H1 (cell line): Measurements from ENCODE around the gene TPPP3. TPM values are rescaled to one million over a fixed set of nuclear protein-coding genes. Genes with fewer than 3 reads are reported as not detected.

Experiments
- CHD1 ChIP-seq: IDR thresholded peaks from 2 replicates; pipeline ENCODE4 v1.6.1; 2012; ENCODE audit warnings: low read depth, low read length, improper control_type of control experiment
- GABPA ChIP-seq: IDR thresholded peaks from 2 replicates; pipeline ENCODE4 v1.6.1; 2011; ENCODE audit warnings: mild to moderate bottlenecking, low read length, moderate library complexity, borderline replicate concordance; ENCODE audit not compliant: insufficient read depth
- JUN ChIP-seq: IDR thresholded peaks from 2 replicates; pipeline ENCODE4 v1.6.1; 2011; ENCODE audit warnings: low read depth, mild to moderate bottlenecking, improper control_type of control experiment, low read length
- MAFK ChIP-seq: IDR thresholded peaks from 2 replicates; pipeline ENCODE4 v1.6.1; 2012; ENCODE audit warnings: low read depth, mild to moderate bottlenecking, improper control_type of control experiment, low read length
- RXRA ChIP-seq: IDR thresholded peaks from 2 replicates; pipeline ENCODE4 v1.6.1; 2011; ENCODE audit warnings: low read depth, mild to moderate bottlenecking, low read length, moderate library complexity; ENCODE audit not compliant: insufficient read depth
- SIN3A ChIP-seq, 2 experiments: IDR thresholded peaks in 1 of 2; conservative IDR thresholded peaks in 1 of 2; 2 replicates each; pipeline ENCODE4 v1.6.1; 2011 to 2012; ENCODE audit warnings: low read length in 2 of 2, improper control_type of control experiment in 1 of 2, low read depth in 1 of 2, mild to moderate bottlenecking in 1 of 2
- TAF7 ChIP-seq: optimal IDR thresholded peaks from 2 replicates; pipeline ENCODE3; 2011; ENCODE audit warnings: low read depth, mild to moderate bottlenecking, inconsistent platforms, low read length, moderate library complexity, borderline replicate concordance
- TEAD4 ChIP-seq: IDR thresholded peaks from 2 replicates; pipeline ENCODE4 v1.6.1; 2012; ENCODE audit warnings: low read depth, low read length, inconsistent platforms, mixed read lengths
- polyA plus RNA-seq, 7 experiments: library from polyadenylated mRNA; depleted of rRNA in 3 of 7; stranded (reverse) in 5 of 7; unstranded in 2 of 7; fragments of >200 nt in 5 of 7; fragments of 200-250 nt in 2 of 7; gene quantifications; 1 replicate in 5 of 7; 2 replicates in 1 of 7; 4 replicates in 1 of 7; pipeline versions ENCODE4 v1.2.1 to v1.2.3, GENCODE V29; 2011 to 2013; ENCODE audit warnings: missing spikeins in 2 of 7, mixed read lengths in 2 of 7
- total RNA-seq: library from RNA; stranded (reverse); fragmentation: NEBNext Ultra II Directional; extraction: Animal tissue kit (Norgen Biotek cat#: 25700); gene quantifications from 2 replicates; pipeline ENCODE4 v1.2.1, GENCODE V29; 2021

The TPPP3 gene
- total and polyA plus RNA-seq, 2 of the 8 experiments (the other 6 are each of a cell fraction or from before 2014, with no cell fraction given): 0.77 to 1.0 TPM

DNA sequence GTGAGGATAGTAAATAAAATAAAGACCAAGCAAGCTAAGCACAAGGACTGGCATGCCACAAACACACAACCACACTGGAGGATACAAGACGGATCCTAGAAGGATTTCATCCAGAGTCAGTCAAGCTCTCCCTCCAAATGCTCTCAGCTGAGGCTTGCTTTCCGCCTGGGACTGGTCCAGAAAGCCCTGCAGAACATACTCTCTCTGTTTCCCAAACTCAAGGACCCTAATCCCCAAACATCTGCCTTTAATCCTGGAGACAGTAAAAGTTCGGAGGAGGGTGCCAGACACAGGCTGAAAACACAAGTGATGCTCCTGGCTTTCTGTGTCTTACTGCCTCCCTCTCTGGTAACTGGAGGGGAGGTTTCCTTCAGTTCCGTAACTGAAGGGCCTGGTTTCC is 32.3 kb upstream of the TPPP3 start (continued):
- TF ChIP-seq RXRA (no peak), JUN (no peak), GABPA (no peak), CHD1 (no peak), SIN3A (conservative IDR thresholded peaks at IDR 0.05 in 1 of 2, IDR thresholded peaks at IDR 0.05 in 1 of 2; ENCODE audit: low read depth in 1 of 2, low read length in 2 of 2) (no peak), MAFK (no peak), TAF7 (no peak), TEAD4 (no peak)
- TF ChIP-seq, all 59 proteins: peak for 0
